Colonic mucosa (tissue), 4 donors: Measurements from ENCODE around the gene LAMTOR2. TPM values are rescaled to one million over a fixed set of nuclear protein-coding genes. Genes with fewer than 3 reads are reported as not detected.

Source experiments
- DNase-seq: peaks from one replicate; pipeline ENCODE4 v3.0.0-alpha.2; 2020
- H3K27ac ChIP-seq: fragments of 200-600 bp; one replicate; pipeline ENCODE4 v1.8.0; 2021
- H3K27me3 ChIP-seq: fragments of 200-600 bp; one replicate; pipeline ENCODE4 v1.8.0; 2021
- H3K36me3 ChIP-seq: fragments of 200-600 bp; one replicate; pipeline ENCODE4 v1.8.0; 2021
- H3K4me1 ChIP-seq: fragments of 200-600 bp; one replicate; pipeline ENCODE4 v1.8.0; 2021; ENCODE audit warnings: mild to moderate bottlenecking
- H3K4me3 ChIP-seq: fragments of 200-600 bp; one replicate; pipeline ENCODE4 v1.8.0; 2021
- H3K9ac ChIP-seq, 2 donors: one replicate each; pipeline ENCODE4 v1.7.0; 2013; ENCODE audit warnings: control low read depth in 2 of 2, low read depth in 2 of 2, low read length in 2 of 2
- H3K9me3 ChIP-seq: fragments of 200-600 bp; one replicate; pipeline ENCODE4 v1.8.0; 2021
- intact Hi-C: fragments of 100-400 bp; cut with DNase I; formaldehyde crosslinking; loops from one replicate; pipeline ENCODE4 v1.14.1; 2022
- total RNA-seq, 2 donors: library from RNA; stranded (reverse); fragmentation: NEBNext Ultra II Directional in 1 of 2; extraction: Animal tissue kit (Norgen Biotek cat#: 25700) in 1 of 2; gene quantifications; one replicate each; pipeline ENCODE4 v1.2.1, GENCODE V29; 2021
- TF ChIP-seq, protein P1 (sequence below): fragments of 200-600 bp; IDR thresholded peaks from one replicate; pipeline ENCODE4 v1.8.0; 2022; ENCODE audit warnings: antibody characterized with exemption, mild to moderate bottlenecking
- donor health status: healthy.
- donor health status: DM: no; HTN: no; CAD: no.
- donor health status: DM: no; HTN: no; CAD: no.

The LAMTOR2 gene
- total RNA-seq, 2 donors from 2014 or later, result 69.4 to 83.9 TPM

DNA sequence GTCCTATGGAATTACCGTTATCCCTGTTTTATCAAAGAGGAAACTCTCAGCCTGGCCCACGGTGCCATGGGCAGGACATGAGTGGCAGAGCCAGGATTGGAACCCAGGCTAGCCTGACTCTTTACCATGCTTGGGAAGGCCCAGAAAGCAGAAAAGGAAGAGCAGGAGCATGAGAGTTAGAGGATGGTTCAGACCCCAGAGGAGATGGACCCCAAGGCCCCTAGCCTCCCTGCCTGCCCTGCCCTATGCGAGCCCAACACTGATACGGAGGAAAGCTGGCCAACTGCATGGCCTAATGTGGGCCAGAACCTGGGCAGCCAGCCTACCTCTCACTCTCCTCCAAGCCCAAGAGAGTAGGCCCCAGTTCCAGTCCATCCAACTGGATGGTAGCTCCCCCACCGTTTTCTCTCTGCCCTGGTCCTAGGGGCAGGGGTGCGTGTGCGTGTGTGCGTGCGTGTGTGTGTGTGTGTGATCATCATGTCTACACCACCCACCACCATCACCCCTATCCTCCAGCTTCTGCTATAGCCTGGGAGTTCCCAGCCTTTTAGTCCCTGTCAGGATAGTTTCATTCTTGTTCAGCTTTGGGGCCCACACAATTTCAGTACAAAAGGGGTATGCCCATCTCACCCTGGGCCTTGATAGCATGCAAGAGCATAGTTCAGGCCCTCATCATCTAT lies 43.1 kb downstream of the LAMTOR2 start:
- no peak overlapping the region for H3K4me3 ChIP-seq
- H3K9me3 ChIP-seq, result no peaks in the 10 kb centered on the region
- H3K9ac ChIP-seq, result peak overlapping the region in 1 of 2 donors; percentile 41
- H3K36me3 ChIP-seq, result no peaks in the 10 kb centered on the region
- peaks cover 9% of the 10 kb centered on the region for H3K4me1 ChIP-seq
- no peak for DNase-seq
- H3K27ac ChIP-seq, result no peak overlapping the region
- intact Hi-C loops, result loop anchor here (2.0 kb wide), 1 partner anchor 31 kb away; no protein-coding TSS in a partner anchor
- TF ChIP-seq, protein P1, sequence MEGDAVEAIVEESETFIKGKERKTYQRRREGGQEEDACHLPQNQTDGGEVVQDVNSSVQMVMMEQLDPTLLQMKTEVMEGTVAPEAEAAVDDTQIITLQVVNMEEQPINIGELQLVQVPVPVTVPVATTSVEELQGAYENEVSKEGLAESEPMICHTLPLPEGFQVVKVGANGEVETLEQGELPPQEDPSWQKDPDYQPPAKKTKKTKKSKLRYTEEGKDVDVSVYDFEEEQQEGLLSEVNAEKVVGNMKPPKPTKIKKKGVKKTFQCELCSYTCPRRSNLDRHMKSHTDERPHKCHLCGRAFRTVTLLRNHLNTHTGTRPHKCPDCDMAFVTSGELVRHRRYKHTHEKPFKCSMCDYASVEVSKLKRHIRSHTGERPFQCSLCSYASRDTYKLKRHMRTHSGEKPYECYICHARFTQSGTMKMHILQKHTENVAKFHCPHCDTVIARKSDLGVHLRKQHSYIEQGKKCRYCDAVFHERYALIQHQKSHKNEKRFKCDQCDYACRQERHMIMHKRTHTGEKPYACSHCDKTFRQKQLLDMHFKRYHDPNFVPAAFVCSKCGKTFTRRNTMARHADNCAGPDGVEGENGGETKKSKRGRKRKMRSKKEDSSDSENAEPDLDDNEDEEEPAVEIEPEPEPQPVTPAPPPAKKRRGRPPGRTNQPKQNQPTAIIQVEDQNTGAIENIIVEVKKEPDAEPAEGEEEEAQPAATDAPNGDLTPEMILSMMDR, result no peak
- H3K27me3 ChIP-seq, result no peaks in the 10 kb centered on the region

DNA sequence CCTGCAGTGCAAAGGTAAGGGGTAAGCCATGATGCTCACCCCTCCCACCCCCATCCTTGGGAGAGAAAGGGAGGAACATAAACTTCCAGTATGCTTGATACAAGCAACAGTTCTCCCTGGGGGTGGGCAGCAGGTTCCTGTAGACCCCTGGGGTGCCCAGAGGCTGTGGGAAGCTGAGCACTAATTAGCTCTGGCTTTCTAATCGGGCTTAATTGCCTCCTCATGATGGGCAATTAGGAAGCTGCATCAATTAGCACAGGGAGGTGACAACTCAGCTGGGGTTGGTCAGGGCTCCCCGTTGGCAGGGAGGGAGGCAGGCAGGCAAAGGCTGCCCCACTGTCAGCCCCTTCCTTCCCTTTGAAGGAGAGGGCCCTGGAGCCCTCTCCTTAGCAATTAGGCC lies 44.2 kb downstream of the LAMTOR2 start:
- H3K9ac ChIP-seq, result no peak overlapping the region
- intact Hi-C loops, result no loop called here

DNA sequence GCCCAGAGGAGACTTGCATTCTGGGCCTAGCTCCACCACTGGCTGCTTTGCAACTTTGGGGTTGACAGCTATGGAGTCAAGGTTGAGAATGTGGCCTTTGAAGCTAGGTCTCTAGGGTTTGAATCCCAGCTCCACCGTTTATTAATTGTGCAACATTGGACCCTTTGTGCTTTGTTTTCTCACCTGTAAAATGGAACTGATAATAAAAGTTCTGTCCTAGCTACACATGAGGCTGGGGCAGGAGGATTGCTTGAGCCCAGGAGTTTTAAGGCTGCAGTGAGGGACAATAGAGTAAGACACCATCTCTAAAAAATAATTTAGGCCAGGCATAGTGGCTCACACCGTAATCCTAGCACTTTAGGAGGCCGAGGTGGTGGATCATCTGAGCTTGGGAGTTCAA lies 44.7 kb downstream of the LAMTOR2 start:
- Histone ChIP-seq H3K9ac (no peak overlapping the region), H3K27me3 (no peaks in the 10 kb centered on the region), H3K27ac (no peak overlapping the region), H3K4me1 (peaks cover 26% of the 10 kb centered on the region), H3K9me3 (no peaks in the 10 kb centered on the region), H3K36me3 (no peaks in the 10 kb centered on the region), H3K4me3 (no peak overlapping the region)
- DNase-seq, result no peak
- TF ChIP-seq, protein P1, result no peak
- intact Hi-C loops, result no loop called here

More for the DNA sequence above, 44.2 kb downstream of the LAMTOR2 start:
- no peaks in the 10 kb centered on the region for H3K27me3 ChIP-seq
- TF ChIP-seq, protein P1, result no peak
- no peak overlapping the region for H3K4me3 ChIP-seq
- DNase-seq, result no peak
- peaks cover 21% of the 10 kb centered on the region for H3K4me1 ChIP-seq
- no peaks in the 10 kb centered on the region for H3K36me3 ChIP-seq
- no peaks in the 10 kb centered on the region for H3K9me3 ChIP-seq
- H3K27ac ChIP-seq, result no peak overlapping the region

DNA sequence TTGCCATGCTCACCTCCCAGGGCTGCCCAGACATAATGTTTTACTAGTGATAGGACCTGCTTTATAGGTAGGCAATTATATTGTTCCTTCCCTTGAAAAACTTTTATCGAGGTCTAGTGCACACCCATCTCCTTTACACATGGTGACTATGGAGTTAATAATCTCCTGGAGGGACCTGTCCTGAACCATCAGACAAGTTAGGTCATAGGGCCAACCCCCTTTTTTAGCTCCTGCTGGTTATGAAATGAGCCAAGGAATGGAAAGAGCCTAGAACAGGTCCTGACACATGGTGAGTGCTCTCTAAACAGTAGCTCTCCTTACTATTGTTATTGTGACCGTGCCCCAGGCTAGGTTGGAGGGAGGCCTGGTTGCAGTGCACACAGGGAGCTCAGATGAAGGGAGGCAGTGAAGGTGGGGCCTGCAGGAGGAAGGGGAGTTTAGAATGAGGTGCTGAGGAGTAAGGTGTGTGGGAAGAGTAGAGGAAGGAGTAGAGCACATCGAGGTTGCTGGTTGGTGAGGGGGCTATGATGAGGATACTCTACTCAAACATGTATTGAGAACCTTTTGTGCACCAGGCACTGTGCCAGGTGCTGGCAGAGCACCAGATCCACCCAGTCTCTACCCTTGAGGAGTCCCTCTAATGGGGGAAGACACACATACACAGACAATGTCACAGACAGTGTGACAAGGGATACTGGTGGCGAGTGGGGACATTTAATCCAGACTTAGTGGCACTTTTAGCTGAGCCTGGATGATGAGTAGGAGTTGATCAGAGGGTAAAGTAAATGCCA lies 45.8 kb downstream of the LAMTOR2 start:
- no peak overlapping the region for H3K4me3 ChIP-seq
- TF ChIP-seq, protein P1, result no peak
- H3K9me3 ChIP-seq, result no peaks in the 10 kb centered on the region
- DNase-seq, result no peak
- no peaks in the 10 kb centered on the region for H3K27me3 ChIP-seq
- peak overlapping the region; percentile 58 for H3K27ac ChIP-seq
- intact Hi-C loops, result no loop called here
- peak overlapping the region in 1 of 2 donors; percentile 52 for H3K9ac ChIP-seq
- H3K4me1 ChIP-seq, result peaks cover 37% of the 10 kb centered on the region
- H3K36me3 ChIP-seq, result no peaks in the 10 kb centered on the region

DNA sequence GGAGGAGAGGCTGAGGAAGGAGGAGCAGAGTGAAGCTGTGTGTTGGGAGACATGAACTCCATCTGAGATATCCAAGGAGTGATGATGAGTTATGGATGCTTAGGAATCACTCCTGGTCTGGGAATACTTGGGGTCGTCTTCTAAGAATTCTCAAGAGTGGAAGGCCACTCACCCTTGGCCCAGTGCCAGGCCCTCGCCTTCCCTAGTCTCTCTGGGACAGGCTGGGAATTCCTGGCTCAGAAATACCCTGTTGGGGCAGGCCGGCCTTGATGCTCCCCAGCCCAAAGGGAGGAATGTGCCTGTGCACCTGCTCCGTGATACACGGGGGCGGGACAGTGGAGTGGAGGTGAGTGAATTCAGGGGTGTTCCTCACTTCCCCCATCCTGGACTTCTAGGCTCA lies 47.3 kb downstream of the LAMTOR2 start:
- DNase-seq, result peak; percentile 47
- no peaks in the 10 kb centered on the region for H3K36me3 ChIP-seq
- H3K9ac ChIP-seq, result peak overlapping the region; percentile 41 to 89
- no peak overlapping the region for H3K4me3 ChIP-seq
- H3K4me1 ChIP-seq, result peaks cover 38% of the 10 kb centered on the region
- H3K9me3 ChIP-seq, result no peaks in the 10 kb centered on the region
- H3K27me3 ChIP-seq, result no peaks in the 10 kb centered on the region
- TF ChIP-seq, protein P1, result no peak
- intact Hi-C loops, result no loop called here
- H3K27ac ChIP-seq, result peak overlapping the region; percentile 94
